Measurements from ENCODE around the gene TMEM51. TPM values are rescaled to one million over a fixed set of nuclear protein-coding genes. Genes with fewer than 3 reads are reported as not detected.

The TMEM51 gene, protein sequence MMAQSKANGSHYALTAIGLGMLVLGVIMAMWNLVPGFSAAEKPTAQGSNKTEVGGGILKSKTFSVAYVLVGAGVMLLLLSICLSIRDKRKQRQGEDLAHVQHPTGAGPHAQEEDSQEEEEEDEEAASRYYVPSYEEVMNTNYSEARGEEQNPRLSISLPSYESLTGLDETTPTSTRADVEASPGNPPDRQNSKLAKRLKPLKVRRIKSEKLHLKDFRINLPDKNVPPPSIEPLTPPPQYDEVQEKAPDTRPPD
- 10.8 and 12.4 TPM in 2 replicates for total RNA-seq

DNA sequence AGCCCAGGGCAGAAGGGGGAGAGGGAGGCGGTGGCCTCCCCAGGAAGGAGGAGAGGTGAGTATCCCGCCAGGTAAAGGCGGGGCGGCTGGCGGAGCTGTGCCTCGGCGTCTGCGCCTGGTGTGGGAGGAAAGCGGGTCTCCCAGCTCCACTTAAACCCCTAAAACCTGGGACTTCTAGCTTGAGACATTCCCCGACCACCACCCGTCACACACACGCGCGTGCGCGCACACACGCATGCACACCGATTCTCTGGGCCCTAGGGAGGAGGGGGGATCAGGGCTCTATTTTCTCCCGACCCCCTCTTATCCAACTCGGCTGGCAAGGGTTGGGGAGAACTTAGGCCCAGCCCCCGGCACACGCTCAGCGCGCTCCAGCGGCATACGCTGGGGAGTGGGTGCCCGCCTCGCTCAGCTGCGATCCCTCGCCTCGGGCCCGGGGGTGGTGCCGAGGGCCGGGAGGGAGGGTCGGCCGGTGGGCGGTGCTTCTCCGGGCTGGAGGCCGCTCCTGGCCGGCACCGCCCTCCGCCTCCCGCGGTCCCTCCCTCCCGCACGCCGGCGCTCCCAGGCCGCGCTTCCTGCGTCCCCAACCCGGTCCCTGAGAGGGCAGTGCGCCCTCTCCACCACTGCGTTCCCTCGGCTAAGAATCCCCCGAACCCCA is at the start of gene TMEM51:
Gene TMEM51 (plus strand): TSS at position 564 of the 658 bp plus-strand sequence. CDS start 61,341 bp downstream, outside the sequence.

DNA sequence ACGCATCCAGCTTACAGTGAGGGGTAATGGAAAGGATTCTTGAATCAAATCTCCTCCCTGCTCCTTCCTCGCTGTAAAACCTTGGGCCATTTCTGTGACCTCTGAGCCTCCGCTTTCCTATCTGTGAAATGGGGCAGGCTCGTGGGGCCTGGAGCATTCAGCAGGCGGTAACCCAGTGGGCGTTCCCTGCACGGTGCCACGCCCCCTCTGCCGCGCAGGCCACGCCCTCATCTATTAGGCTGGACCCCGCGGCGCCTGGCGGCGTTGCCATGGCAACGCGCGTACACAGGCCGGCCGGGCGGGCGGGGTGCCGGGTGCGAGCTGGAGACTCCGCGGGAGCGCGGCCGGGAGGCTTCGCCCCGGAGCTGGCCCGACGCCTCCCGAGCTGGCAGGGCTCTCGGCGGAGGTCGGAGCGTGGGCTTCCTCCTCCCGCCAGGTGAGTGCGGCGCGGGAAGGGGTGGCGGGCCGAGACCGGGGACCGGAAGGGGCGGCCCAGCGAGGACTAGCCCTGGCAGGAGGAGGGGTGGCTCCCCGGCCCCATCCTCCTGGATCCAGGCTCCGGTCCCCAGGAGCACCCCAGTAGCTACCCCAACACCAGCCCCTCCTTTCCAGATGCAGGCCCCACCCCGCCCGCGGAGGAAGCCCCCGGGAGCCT is 93.5 kb downstream of the TMEM51 start, which contains the start of gene FHAD1:
Gene FHAD1 (plus strand): TSS at position 264 of the 655 bp plus-strand sequence. CDS start 4,562 bp downstream, outside the sequence.

Other genes with a start within 250 kb of the TMEM51 start
- 0.33 TPM in 1 of 2 replicates, not detected in the other for gene FHAD1, start 93.5 kb downstream of the TMEM51 start, total RNA-seq

All from vein endothelial cell (primary cell).